A549 (cell line): ENCODE measurements around the gene ADARB2. TPM values are rescaled to one million over a fixed set of nuclear protein-coding genes. Genes with fewer than 3 reads are reported as not detected.

Experiments
- ATAC-seq, 2 experiments: fragments of 200-7000 bp in 1 of 2; fragments of >200 bp in 1 of 2; cut with Nextera tagmentation in 1 of 2; cut with Tn5 transposase in 1 of 2; 3 replicates each; pipeline versions ENCODE4 v1.8.0 to v1.9.1; 2018 to 2020; ENCODE audit warnings: mild to moderate bottlenecking in 1 of 2, moderate library complexity in 1 of 2
- CTCF ChIA-PET: fragments of 300-600 bp; sonication (Branson Sonifier 250); formaldehyde crosslinking; extraction: SDS; loops from one replicate; lab custom pipeline; 2021; ENCODE audit warnings: antibody characterized with exemption, inconsistent platforms; lab: Yijun Ruan, JAX
- POLR2A ChIA-PET: fragments of 350-600 bp; formaldehyde crosslinking; extraction: SDS; loops from one replicate; lab custom pipeline; 2021; ENCODE audit warnings: antibody characterized with exemption, inconsistent platforms; lab: Yijun Ruan, JAX
- DNase-seq, 2 experiments: peaks; one replicate each; pipeline versions ENCODE4 v3.0.0 to v3.0.0-alpha.2; 2011 to 2016; ENCODE audit warnings: low read depth in 1 of 2, low spot score in 1 of 2
- FAIRE-seq: peaks from 2 replicates; lab custom pipeline; 2011; peaks lifted over from hg19 to GRCh38; lab: Jason Lieb, UNC
- H3K27ac ChIP-seq, 2 experiments: fragments of >200 bp; sonication (Bioruptor Twin); formaldehyde crosslinking; 3 replicates each; pipeline ENCODE4 v1.5.1; 2016 to 2017
- H3K4me1 ChIP-seq: fragments of >200 bp; sonication (Bioruptor Twin); formaldehyde crosslinking; 3 replicates; pipeline ENCODE4 v1.6.1; 2016
- H3K4me2 ChIP-seq: fragments of >200 bp; sonication (Bioruptor Twin); formaldehyde crosslinking; 3 replicates; pipeline ENCODE4 v1.6.1; 2016
- H3K4me3 ChIP-seq: fragments of >200 bp; sonication (Bioruptor Twin); formaldehyde crosslinking; 3 replicates; pipeline ENCODE4 v1.5.1; 2016
- H3K9me3 ChIP-seq: fragments of >200 bp; sonication (Bioruptor Twin); formaldehyde crosslinking; 3 replicates; pipeline ENCODE4 v1.6.1; 2016
- BHLHE40 ChIP-seq: IDR thresholded peaks from 2 replicates; pipeline ENCODE4 v1.6.1; 2012; ENCODE audit warnings: low read depth, low read length, inconsistent platforms
- CEBPB ChIP-seq, 2 experiments: fragments of >200 bp in 1 of 2; sonication (Bioruptor Twin) in 1 of 2; formaldehyde crosslinking in 1 of 2; IDR thresholded peaks; 2 replicates each; pipeline ENCODE4 v1.6.1; 2012 to 2016
- CHD2 ChIP-seq: fragments of 150-350 bp; IDR thresholded peaks from 2 replicates; pipeline ENCODE4 v1.6.1; 2014; ENCODE audit warnings: low read length; ENCODE audit not compliant: partially characterized antibody
- CHD4 ChIP-seq: fragments of 200-600 bp; sonication (generic); IDR thresholded peaks from 2 replicates; pipeline ENCODE4 v1.6.1; 2016; ENCODE audit warnings: antibody characterized with exemption, mild to moderate bottlenecking, borderline replicate concordance
- CTCF ChIP-seq: fragments of >200 bp; sonication (Bioruptor Twin); formaldehyde crosslinking; IDR thresholded peaks from 3 replicates; pipeline ENCODE4 v1.5.1; 2016
- EP300 ChIP-seq, 2 experiments: fragments of >200 bp; sonication (Bioruptor Twin); formaldehyde crosslinking; IDR thresholded peaks; 2 replicates in 1 of 2; 3 replicates in 1 of 2; pipeline ENCODE4 v1.6.1; 2016 to 2017
- FOSL2 ChIP-seq, 2 experiments: fragments of 450-650 bp in 1 of 2; fragments of >200 bp in 1 of 2; sonication (Bioruptor Twin) in 1 of 2; formaldehyde crosslinking; IDR thresholded peaks; 2 replicates each; pipeline versions ENCODE4 v1.5.0 to v1.6.1; 2016 to 2020; ENCODE audit warnings: mild to moderate bottlenecking in 1 of 2, moderate library complexity in 1 of 2
- HES2 ChIP-seq: fragments of >200 bp; sonication (Bioruptor Twin); formaldehyde crosslinking; IDR thresholded peaks from 2 replicates; pipeline ENCODE4 v1.6.1; 2016
- HEYL ChIP-seq: fragments of 250-450 bp; sonication (Bioruptor Pico); IDR thresholded peaks from 2 replicates; pipeline ENCODE4 v1.8.0; 2021; ENCODE audit warnings: mild to moderate bottlenecking, moderate library complexity
- HMGXB4 ChIP-seq: fragments of 250-450 bp; sonication (Bioruptor Pico); IDR thresholded peaks from 2 replicates; pipeline ENCODE4 v1.5.0; 2021; ENCODE audit warnings: mild to moderate bottlenecking, moderate library complexity, borderline replicate concordance
- HOXA7 ChIP-seq: fragments of 250-450 bp; sonication (Bioruptor Pico); IDR thresholded peaks from 2 replicates; pipeline ENCODE4 v1.5.0; 2020; ENCODE audit warnings: mild to moderate bottlenecking, moderate library complexity
- HOXB5 ChIP-seq: fragments of 250-450 bp; sonication (Bioruptor Pico); IDR thresholded peaks from 2 replicates; pipeline ENCODE4 v1.5.0; 2020; ENCODE audit warnings: mild to moderate bottlenecking, moderate library complexity
- KDM1A ChIP-seq: fragments of 200-600 bp; sonication (generic); IDR thresholded peaks from 2 replicates; pipeline ENCODE4 v1.6.1; 2016; ENCODE audit warnings: low read depth, mild to moderate bottlenecking
- MAFK ChIP-seq: fragments of 450-650 bp; IDR thresholded peaks from 2 replicates; pipeline ENCODE4 v1.6.1; 2014; ENCODE audit not compliant: partially characterized antibody
- MYC ChIP-seq: IDR thresholded peaks from 2 replicates; pipeline ENCODE4 v1.6.1; 2012; ENCODE audit warnings: mild to moderate bottlenecking, inconsistent platforms, low read length, improper control_type of control experiment, borderline replicate concordance
- PBX3 ChIP-seq: IDR thresholded peaks from 2 replicates; pipeline ENCODE4 v1.6.1; 2012
- PHF8 ChIP-seq: fragments of 200-600 bp; sonication (generic); IDR thresholded peaks from 2 replicates; pipeline ENCODE4 v1.6.1; 2016; ENCODE audit warnings: low read depth, mild to moderate bottlenecking, antibody characterized with exemption, moderate library complexity, borderline replicate concordance
- POLR2A ChIP-seq: IDR thresholded peaks from 2 replicates; pipeline ENCODE4 v1.6.1; 2012; ENCODE audit warnings: mild to moderate bottlenecking, low read length
- POLR2AphosphoS2 ChIP-seq: conservative IDR thresholded peaks from 2 replicates; pipeline ENCODE4 v1.6.1; 2012; ENCODE audit warnings: low read length, improper control_type of control experiment, inconsistent platforms
- RAD21 ChIP-seq, 2 experiments: fragments of >200 bp in 1 of 2; sonication (Bioruptor Twin) in 1 of 2; formaldehyde crosslinking in 1 of 2; IDR thresholded peaks in 1 of 2; conservative IDR thresholded peaks in 1 of 2; 2 replicates in 1 of 2; 3 replicates in 1 of 2; pipeline ENCODE4 v1.6.1; 2012 to 2018; ENCODE audit warnings: inconsistent platforms in 1 of 2
- RARB ChIP-seq: fragments of 250-450 bp; sonication (Bioruptor Pico); IDR thresholded peaks from 2 replicates; pipeline ENCODE4 v1.8.0; 2021; ENCODE audit warnings: mild to moderate bottlenecking, moderate library complexity
- RFX5 ChIP-seq: fragments of 450-650 bp; IDR thresholded peaks from 2 replicates; pipeline ENCODE4 v1.7.1; 2014; ENCODE audit warnings: antibody characterized with exemption, mild to moderate bottlenecking, moderate library complexity
- SMC3 ChIP-seq: fragments of >200 bp; sonication (Bioruptor Twin); formaldehyde crosslinking; IDR thresholded peaks from 3 replicates; pipeline ENCODE4 v1.6.1; 2018; ENCODE audit warnings: inconsistent platforms
- ZC3H11A ChIP-seq: fragments of 450-650 bp; IDR thresholded peaks from 2 replicates; pipeline ENCODE4 v1.6.1; 2014; ENCODE audit warnings: antibody characterized with exemption, mild to moderate bottlenecking
- ZNF302 ChIP-seq: fragments of 250-450 bp; sonication (Bioruptor Pico); IDR thresholded peaks from 2 replicates; pipeline ENCODE4 v1.9.0; 2021; ENCODE audit warnings: inconsistent platforms, mild to moderate bottlenecking, moderate library complexity
- WGBS: methylation state at CpG from one replicate; pipeline ENCODE4 v1.1.6; 2017; ENCODE audit errors: missing lambda C conversion rate; 5-methylcytosine and 5-hydroxymethylcytosine counted together
- polyA plus RNA-seq, 4 experiments: library from polyadenylated mRNA; depleted of rRNA in 3 of 4; stranded (reverse); fragments of >200 nt; fragmentation: RNase III in 1 of 4; extraction: RNeasy Plus Mini Kit Qiagen cat#74134 plus additional on column Dnase treatment in 1 of 4; gene quantifications; 2 replicates in 3 of 4; 3 replicates in 1 of 4; pipeline ENCODE4 v1.2.3, GENCODE V29; 2011 to 2017

The ADARB2 gene
- polyA plus RNA-seq, 2 of the 4 experiments (the other 2 are of a cell fraction) = not detected

GRCh38 chr10:1379601-1380000 lies 357.7 kb downstream of the ADARB2 start:
- Histone ChIP-seq H3K4me3 (no peak overlapping the region), H3K4me2 (no peak overlapping the region), H3K4me1 (no peaks in the 10 kb centered on the region), H3K27ac (no peak overlapping the region), H3K9me3 (0 out of 3 replicates have a peak, but pooled peaks cover 2% of the 10 kb centered on the region)
- DNase-seq (no peak), ATAC-seq (peak; percentile 26 to 69; a peak in 3 of 6 replicates), FAIRE-seq (no peak)
- POLR2A ChIA-PET = no interaction called here
- 11% methylated on average over 9 of the region's 9 CpGs for WGBS
- CTCF ChIA-PET = interaction anchor here (2.2 kb wide), 1 partner anchor 10 kb away, joined by 9 read pairs; no protein-coding TSS in a partner anchor
- TF ChIP-seq RAD21 (conservative IDR thresholded peaks at IDR 0.05 in 1 of 2, IDR thresholded peaks at IDR 0.05 in 1 of 2) (peak; percentile 10 to 32; a peak in 2 of 5 replicates), CTCF (no peak)

GRCh38 chr10:1378473-1378872 lies 358.9 kb downstream of the ADARB2 start:
- no peak overlapping the region for H3K4me2 ChIP-seq
- FAIRE-seq = no peak
- TF ChIP-seq HEYL (CRISPR knock-in tag) (no peak), HOXA7 (CRISPR knock-in tag) (no peak), RFX5 (no peak), SMC3 (no peak), PBX3 (no peak), POLR2AphosphoS2 (no peak)
- POLR2A ChIA-PET = no interaction called here
- no peak for DNase-seq
- no peaks in the 10 kb centered on the region for H3K4me1 ChIP-seq
- no peak overlapping the region for H3K27ac ChIP-seq
- 19% methylated on average over 2 of the region's 2 CpGs for WGBS
- CTCF ChIA-PET = no interaction called here
- H3K9me3 ChIP-seq = 0 out of 3 replicates have a peak, but pooled peaks cover 2% of the 10 kb centered on the region
- no peak for ATAC-seq
- H3K4me3 ChIP-seq = no peak overlapping the region

GRCh38 chr10:1377740-1378397 lies 359.5 kb downstream of the ADARB2 start:
- Histone ChIP-seq H3K27ac (no peak overlapping the region), H3K4me2 (no peak overlapping the region), H3K4me1 (no peaks in the 10 kb centered on the region), H3K9me3 (0 out of 3 replicates have a peak, but pooled peaks cover 2% of the 10 kb centered on the region), H3K4me3 (no peak overlapping the region)
- POLR2A ChIA-PET = no interaction called here
- ATAC-seq (no peak), DNase-seq (no peak), FAIRE-seq (no peak)
- WGBS = 3% methylated on average over 14 of the region's 14 CpGs
- CTCF ChIA-PET = no interaction called here
- TF ChIP-seq PHF8 = no peak
- no peak for TF ChIP-seq CHD2
- no peak for TF ChIP-seq ZNF302 (CRISPR knock-in tag)
- no peak for TF ChIP-seq SMC3
- TF ChIP-seq MAFK = no peak
- no peak for TF ChIP-seq CHD4
- no peak for TF ChIP-seq FOSL2 (IDR thresholded peaks at IDR 0.05)
- TF ChIP-seq FOSL2 (CRISPR knock-in tag; IDR thresholded peaks at IDR 0.05) = no peak
- TF ChIP-seq HOXB5 (CRISPR knock-in tag) = no peak
- TF ChIP-seq CEBPB (IDR thresholded peaks at IDR 0.05) = no peak
- no peak for TF ChIP-seq MYC
- no peak for TF ChIP-seq KDM1A
- TF ChIP-seq POLR2A = no peak
- TF ChIP-seq HMGXB4 (CRISPR knock-in tag) = no peak
- TF ChIP-seq EP300 (IDR thresholded peaks at IDR 0.05) = no peak
- TF ChIP-seq HES2 = no peak
- TF ChIP-seq CTCF = no peak
- no peak for TF ChIP-seq POLR2AphosphoS2
- TF ChIP-seq ZC3H11A = no peak
- no peak for TF ChIP-seq RARB (CRISPR knock-in tag)
- TF ChIP-seq BHLHE40 = no peak
- TF ChIP-seq, all 56 proteins: peak for 0
